PC-3 (cell line): Measurements from ENCODE around the gene AFDN. TPM values are rescaled to one million over a fixed set of nuclear protein-coding genes. Genes with fewer than 3 reads are reported as not detected.

Experiments
- ATAC-seq: fragments of 200-7000 bp; cut with Tn5 transposase; 2 replicates; pipeline ENCODE4 v1.9.1; 2020; ENCODE audit warnings: mild to moderate bottlenecking, moderate library complexity
- BruUV-seq: library from RNA; stranded (reverse); fragments of 400-500 nt; replicated peaks from 2 replicates; lab custom pipeline; 2021; lab: Mats Ljungman, UMichigan
- CTCF ChIA-PET: fragments of 300-600 bp; sonication (Branson Sonifier 250); formaldehyde crosslinking; loops from one replicate; lab custom pipeline; 2022; ENCODE audit warnings: antibody characterized with exemption; lab: Charles Lee
- POLR2A ChIA-PET: fragments of 300-600 bp; sonication (Branson Sonifier 250); formaldehyde crosslinking; loops from one replicate; lab custom pipeline; 2022; ENCODE audit warnings: antibody characterized with exemption; ENCODE audit not compliant: unreplicated experiment; lab: Charles Lee
- DNase-seq: peaks from one replicate; pipeline ENCODE4 v3.0.0-alpha.2; 2015
- H2AFZ ChIP-seq: fragments of 300-600 bp; sonication (generic); 2 replicates; pipeline ENCODE4 v1.6.0; 2016; ENCODE audit warnings: antibody characterized with exemption, low read length
- H3F3A ChIP-seq: fragments of 300-600 bp; sonication (generic); one replicate; pipeline ENCODE4 v1.6.0; 2017; ENCODE audit warnings: antibody characterized with exemption, low read length, control low read depth, mild to moderate bottlenecking; ENCODE audit not compliant: unreplicated experiment
- H3K27ac ChIP-seq: fragments of 300-600 bp; sonication (generic); 2 replicates; pipeline ENCODE4 v1.5.1; 2016; ENCODE audit warnings: mild to moderate bottlenecking, low read length
- H3K27me3 ChIP-seq: fragments of 300-600 bp; sonication (generic); 2 replicates; pipeline ENCODE4 v1.6.1; 2016; ENCODE audit warnings: low read length, mixed read lengths
- H3K36me3 ChIP-seq: fragments of 300-600 bp; sonication (generic); 2 replicates; pipeline ENCODE4 v1.6.1; 2016; ENCODE audit warnings: low read depth, mixed run types, low read length, mixed read lengths
- H3K4me1 ChIP-seq: fragments of 300-600 bp; sonication (generic); 2 replicates; pipeline ENCODE4 v1.5.1; 2016; ENCODE audit warnings: low read length; ENCODE audit not compliant: insufficient read depth
- H3K4me2 ChIP-seq: fragments of 300-600 bp; sonication (generic); 2 replicates; pipeline ENCODE4 v1.6.0; 2016; ENCODE audit warnings: low read length
- H3K4me3 ChIP-seq: fragments of 300-600 bp; sonication (generic); 2 replicates; pipeline ENCODE4 v1.5.1; 2016; ENCODE audit warnings: mild to moderate bottlenecking, low read length, mixed read lengths
- H3K79me2 ChIP-seq: fragments of 300-600 bp; sonication (generic); 2 replicates; pipeline ENCODE4 v1.6.1; 2017; ENCODE audit warnings: low read length, mixed read lengths
- H3K9ac ChIP-seq: fragments of 300-600 bp; sonication (generic); 2 replicates; pipeline ENCODE4 v1.6.0; 2016; ENCODE audit warnings: mild to moderate bottlenecking, low read length
- H3K9me2 ChIP-seq: fragments of 300-600 bp; sonication (generic); replicated peaks from 2 replicates; pipeline ENCODE4 v1.6.1; 2016; ENCODE audit warnings: mixed run types, low read length, mixed read lengths
- H3K9me3 ChIP-seq: fragments of 300-600 bp; sonication (generic); 2 replicates; pipeline ENCODE4 v1.6.1; 2016; ENCODE audit warnings: low read length, mixed read lengths
- H4K20me1 ChIP-seq: fragments of 300-600 bp; sonication (generic); 2 replicates; pipeline ENCODE4 v1.6.1; 2016; ENCODE audit warnings: low read length, mixed read lengths
- CTCF ChIP-seq: fragments of 300-600 bp; sonication (generic); conservative IDR thresholded peaks from 2 replicates; pipeline ENCODE4 v1.5.1; 2017; ENCODE audit warnings: antibody characterized with exemption, low read depth, mild to moderate bottlenecking, low read length
- EZH2 ChIP-seq: fragments of 300-600 bp; sonication (generic); IDR thresholded peaks from one replicate; pipeline ENCODE4 v1.6.1; 2017; ENCODE audit warnings: antibody characterized with exemption, mild to moderate bottlenecking, low read length; ENCODE audit not compliant: unreplicated experiment
- EZH2phosphoT487 ChIP-seq: fragments of 300-600 bp; sonication (generic); IDR thresholded peaks from 2 replicates; pipeline ENCODE4 v1.6.1; 2018; ENCODE audit warnings: mild to moderate bottlenecking, antibody characterized with exemption, low read length, borderline replicate concordance
- intact Hi-C: fragments of 100-400 bp; cut with micrococcal nuclease; formaldehyde crosslinking; loops from 2 replicates; pipeline ENCODE4 v1.9.0; 2023
- total RNA-seq: library from RNA; depleted of rRNA; stranded (reverse); fragments of >200 nt; gene quantifications from 2 replicates; pipeline ENCODE4 v1.2.3, GENCODE V29; 2014

Gene AFDN
- total RNA-seq, 1 experiment from 2014 or later, result 37.1 TPM

GRCh38 chr6:167851370-167851952 lies 24.8 kb downstream of the AFDN start:
- Histone ChIP-seq H3K27me3 (no peaks in the 10 kb centered on the region), H3K9me3 (no peaks in the 10 kb centered on the region), H2AFZ (no peak overlapping the region), H3K4me2 (0 out of 2 replicates have a peak overlapping the region, but pooled peaks have one; percentile 15), H3K9me2 (no peaks in the 10 kb centered on the region), H3F3A (peaks cover 5% of the 10 kb centered on the region), H3K27ac (peak overlapping the region; percentile 78), H3K36me3 (peaks cover 6% of the 10 kb centered on the region; the same call in 1 of the 2 replicates), H4K20me1 (no peaks in the 10 kb centered on the region), H3K9ac (no peak overlapping the region), H3K4me1 (peaks cover 54% of the 10 kb centered on the region), H3K4me3 (no peak overlapping the region), H3K79me2 (peaks cover 90% of the 10 kb centered on the region)
- POLR2A ChIA-PET, result no interaction called here
- no peak for DNase-seq
- intact Hi-C loops, result no loop called here
- no peak for ATAC-seq
- TF ChIP-seq EZH2 (no peak), EZH2phosphoT487 (no peak), CTCF (no peak)
- no TSS peak for BruUV-seq
- CTCF ChIA-PET, result no interaction called here

GRCh38 chr6:167855825-167856425 lies 29.2 kb downstream of the AFDN start:
- peak overlapping the region; percentile 58 for H3K4me2 ChIP-seq
- no TSS peak for BruUV-seq
- CTCF ChIA-PET, result interaction anchor here (0.5 to 0.9 kb wide), 2 partner anchors 10 to 26 kb away, joined by 3 to 4 read pairs; no protein-coding TSS in a partner anchor
- H2AFZ ChIP-seq, result no peak overlapping the region
- POLR2A ChIA-PET, result no interaction called here
- intact Hi-C loops, result loop anchor here (1.0 kb wide), 2 partner anchors 16 to 168 kb away; no protein-coding TSS in a partner anchor
- peak overlapping the region; percentile 42 for H3K9ac ChIP-seq
- TF ChIP-seq EZH2phosphoT487, result no peak
- no peak for TF ChIP-seq EZH2
- TF ChIP-seq CTCF, result no peak
- peak; percentile 88 for DNase-seq
- peaks cover 6% of the 10 kb centered on the region; the same call in 1 of the 2 replicates for H3K36me3 ChIP-seq
- H3K4me1 ChIP-seq, result peaks cover 52% of the 10 kb centered on the region
- H3K9me3 ChIP-seq, result no peaks in the 10 kb centered on the region
- no peaks in the 10 kb centered on the region for H3K9me2 ChIP-seq
- peak overlapping the region; percentile 14; the same call in 1 of the 2 replicates for H3K4me3 ChIP-seq
- H3K27me3 ChIP-seq, result no peaks in the 10 kb centered on the region
- H3K79me2 ChIP-seq, result peaks cover 94% of the 10 kb centered on the region
- ATAC-seq, result peak; percentile 96
- H4K20me1 ChIP-seq, result no peaks in the 10 kb centered on the region
- H3F3A ChIP-seq, result no peaks in the 10 kb centered on the region
- peak overlapping the region; percentile 83 for H3K27ac ChIP-seq
